Measurements from ENCODE around the gene MBOAT1.

MBOAT1 gene

DNA sequence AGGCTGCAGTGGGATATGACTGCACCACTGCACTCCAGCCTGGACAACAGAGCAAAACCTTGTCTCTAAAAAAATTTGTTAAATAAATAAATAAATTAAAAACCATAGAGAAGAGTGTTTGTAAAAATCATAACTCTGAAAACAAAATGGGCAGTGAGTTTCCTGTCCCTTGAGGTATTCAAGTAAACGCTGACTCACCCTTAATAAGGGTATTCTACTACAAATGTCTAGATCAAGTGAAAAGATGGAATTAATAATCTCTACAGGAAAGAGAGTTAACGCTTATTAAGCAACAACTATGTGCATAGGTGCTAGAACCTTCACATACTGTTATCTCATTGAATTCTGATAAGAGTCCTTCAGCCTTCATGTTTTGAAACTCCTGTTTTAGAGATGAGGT is 19.9 kb upstream of the MBOAT1 start:
- H3K27me3 ChIP-seq, result peaks cover 0 to 5% of the 10 kb centered on the region in 2 donors

DNA sequence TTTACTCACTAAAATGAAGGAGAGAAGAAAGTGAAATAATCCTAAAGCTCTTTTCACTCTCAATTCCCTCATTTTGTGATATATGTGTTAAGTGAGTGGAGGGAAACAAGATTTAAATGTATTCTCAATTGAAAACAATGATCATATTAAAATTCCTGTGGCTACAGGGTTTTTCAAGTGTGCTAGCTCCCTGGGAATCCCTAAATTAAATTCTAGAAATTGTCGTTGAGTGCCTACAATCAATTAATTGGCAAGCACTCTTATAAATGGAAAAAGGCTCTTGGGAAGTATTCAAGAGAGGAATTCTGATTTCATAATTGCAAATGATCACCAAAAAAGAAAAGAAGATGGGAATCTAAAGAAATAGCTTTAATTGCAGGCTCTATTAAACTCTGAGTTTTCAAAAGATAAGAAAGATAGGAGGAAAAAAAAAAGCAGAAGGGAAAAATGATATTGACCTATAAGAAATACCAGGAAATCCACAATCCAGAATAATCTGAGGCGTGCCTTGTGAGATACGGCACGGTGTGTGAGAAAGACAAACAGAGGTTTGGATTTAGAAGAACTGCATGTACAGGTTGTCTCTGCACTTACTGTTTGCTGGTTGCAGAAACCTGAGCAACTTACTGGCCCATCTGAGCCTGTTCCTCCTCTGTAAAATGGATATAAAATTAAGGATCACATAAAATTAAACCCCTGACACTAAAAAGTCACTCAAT is 18.3 kb upstream of the MBOAT1 start:
- Histone ChIP-seq H3K4me3 (no peak overlapping the region), H3K27ac (no peak overlapping the region), H3K9me3 (no peaks in the 10 kb centered on the region), H3K4me1 (no peaks in the 10 kb centered on the region), H3K27me3 (peaks cover 0 to 5% of the 10 kb centered on the region in 2 donors), H3K36me3 (no peaks in the 10 kb centered on the region)
- TF ChIP-seq, protein P1, sequence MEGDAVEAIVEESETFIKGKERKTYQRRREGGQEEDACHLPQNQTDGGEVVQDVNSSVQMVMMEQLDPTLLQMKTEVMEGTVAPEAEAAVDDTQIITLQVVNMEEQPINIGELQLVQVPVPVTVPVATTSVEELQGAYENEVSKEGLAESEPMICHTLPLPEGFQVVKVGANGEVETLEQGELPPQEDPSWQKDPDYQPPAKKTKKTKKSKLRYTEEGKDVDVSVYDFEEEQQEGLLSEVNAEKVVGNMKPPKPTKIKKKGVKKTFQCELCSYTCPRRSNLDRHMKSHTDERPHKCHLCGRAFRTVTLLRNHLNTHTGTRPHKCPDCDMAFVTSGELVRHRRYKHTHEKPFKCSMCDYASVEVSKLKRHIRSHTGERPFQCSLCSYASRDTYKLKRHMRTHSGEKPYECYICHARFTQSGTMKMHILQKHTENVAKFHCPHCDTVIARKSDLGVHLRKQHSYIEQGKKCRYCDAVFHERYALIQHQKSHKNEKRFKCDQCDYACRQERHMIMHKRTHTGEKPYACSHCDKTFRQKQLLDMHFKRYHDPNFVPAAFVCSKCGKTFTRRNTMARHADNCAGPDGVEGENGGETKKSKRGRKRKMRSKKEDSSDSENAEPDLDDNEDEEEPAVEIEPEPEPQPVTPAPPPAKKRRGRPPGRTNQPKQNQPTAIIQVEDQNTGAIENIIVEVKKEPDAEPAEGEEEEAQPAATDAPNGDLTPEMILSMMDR (IDR thresholded peaks at IDR 0.05), result no peak
- intact Hi-C loops (cut with DNase I; ENCODE audit: low total_unique reads), result no loop called here
- DNase-seq, result no peak

More for the DNA sequence above, 19.9 kb upstream of the MBOAT1 start:
- Histone ChIP-seq H3K4me1 (no peaks in the 10 kb centered on the region), H3K36me3 (no peaks in the 10 kb centered on the region), H3K27ac (no peak overlapping the region), H3K4me3 (no peak overlapping the region), H3K9me3 (no peaks in the 10 kb centered on the region)
- intact Hi-C loops (cut with DNase I; ENCODE audit: low total_unique reads), result no loop called here
- TF ChIP-seq, protein P1 (IDR thresholded peaks at IDR 0.05), result no peak
- DNase-seq, result no peak

DNA sequence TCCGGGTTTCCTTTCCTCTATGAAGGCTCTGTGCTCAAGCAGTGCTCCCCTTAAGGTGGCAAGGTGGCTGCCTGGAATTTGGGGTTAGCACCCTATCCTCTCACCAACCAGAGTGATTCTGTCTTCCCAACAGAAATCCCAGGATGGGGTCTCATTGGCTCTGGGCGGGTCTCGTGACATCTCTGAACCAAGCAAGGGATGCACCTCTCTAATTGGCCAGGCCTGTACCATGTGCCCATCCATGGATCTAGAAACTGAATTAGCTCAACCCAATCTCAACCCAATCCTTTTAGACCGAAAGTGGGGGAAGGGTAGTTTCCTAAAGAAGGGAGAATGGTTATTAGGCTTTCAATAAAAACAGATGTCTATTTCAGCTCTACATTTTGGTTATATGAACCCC is 17.6 kb upstream of the MBOAT1 start:
- TF ChIP-seq, protein P1 (IDR thresholded peaks at IDR 0.05), result no peak
- H3K27me3 ChIP-seq, result peaks cover 0 to 5% of the 10 kb centered on the region in 2 donors
- no peak overlapping the region for H3K4me3 ChIP-seq
- H3K4me1 ChIP-seq, result no peaks in the 10 kb centered on the region
- no peaks in the 10 kb centered on the region for H3K9me3 ChIP-seq
- DNase-seq, result no peak
- intact Hi-C loops (cut with DNase I; ENCODE audit: low total_unique reads), result no loop called here
- no peaks in the 10 kb centered on the region for H3K36me3 ChIP-seq
- H3K27ac ChIP-seq, result no peak overlapping the region

DNA sequence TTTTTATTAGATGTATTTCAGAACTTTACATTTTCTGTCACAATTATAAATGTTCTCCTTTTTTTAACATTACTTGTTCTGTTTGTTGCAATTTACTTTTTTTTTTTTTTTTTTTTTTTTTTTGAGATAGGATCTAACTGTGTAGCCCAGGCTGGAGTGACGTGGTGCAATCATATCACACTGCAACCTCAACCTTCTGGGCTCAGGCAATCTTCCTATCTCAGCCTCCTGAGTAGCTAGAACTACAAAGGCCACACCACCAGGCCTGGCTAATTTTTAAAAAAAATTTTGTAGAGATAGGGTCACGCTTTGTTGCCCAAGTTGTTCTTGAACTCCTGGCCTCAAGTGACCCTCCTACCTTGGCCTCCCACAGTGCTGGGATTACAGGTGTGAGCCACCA is 15.1 kb upstream of the MBOAT1 start:
- intact Hi-C loops (cut with DNase I; ENCODE audit: low total_unique reads), result no loop called here
- TF ChIP-seq, protein P1 (IDR thresholded peaks at IDR 0.05), result no peak
- DNase-seq, result no peak
- no peaks in the 10 kb centered on the region for H3K27me3 ChIP-seq
- no peak overlapping the region for H3K27ac ChIP-seq
- no peaks in the 10 kb centered on the region for H3K9me3 ChIP-seq
- no peaks in the 10 kb centered on the region for H3K36me3 ChIP-seq
- no peak overlapping the region for H3K4me3 ChIP-seq
- H3K4me1 ChIP-seq, result no peaks in the 10 kb centered on the region

DNA sequence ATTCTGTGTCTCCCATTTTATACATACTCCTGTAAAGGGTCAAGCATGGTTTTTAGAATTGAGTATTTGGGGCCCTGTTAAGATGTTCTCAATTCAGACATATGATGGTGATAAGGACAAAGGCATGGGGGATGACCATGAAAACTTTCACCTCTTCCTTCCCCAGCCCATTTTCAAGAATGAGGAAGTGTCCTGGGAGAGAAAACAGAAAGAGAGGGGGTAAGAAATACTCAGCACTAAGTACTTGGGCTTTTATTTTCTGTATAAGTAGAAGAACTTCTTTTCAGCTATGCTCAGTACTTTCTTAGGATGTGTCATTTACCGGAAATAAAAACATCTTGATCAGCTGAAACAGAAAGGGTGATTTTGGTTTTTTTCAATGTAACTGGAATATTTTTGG is 10.9 kb upstream of the MBOAT1 start:
- intact Hi-C loops (cut with DNase I; ENCODE audit: low total_unique reads), result no loop called here
- DNase-seq, result no peak
- Histone ChIP-seq H3K9me3 (no peaks in the 10 kb centered on the region), H3K36me3 (no peaks in the 10 kb centered on the region), H3K27me3 (no peaks in the 10 kb centered on the region), H3K4me1 (no peaks in the 10 kb centered on the region), H3K4me3 (no peak overlapping the region), H3K27ac (no peak overlapping the region)
- TF ChIP-seq, protein P1 (IDR thresholded peaks at IDR 0.05), result no peak

Data from tibial artery (tissue), 4 donors.